Liver (tissue), 3 donors: ENCODE data around the gene VAPB.

Experiments used
- ATF3 ChIP-seq: IDR thresholded peaks from 2 replicates; pipeline ENCODE4 v1.6.1; 2016; ENCODE audit warnings: antibody characterized with exemption
- CTCF ChIP-seq: fragments of 150-350 bp; IDR thresholded peaks from 2 replicates; pipeline ENCODE4 v1.5.1; 2017; ENCODE audit warnings: improper control_type of control experiment, low read depth, low read length; ENCODE audit not compliant: missing input control
- EGR1 ChIP-seq, 2 donors: IDR thresholded peaks; 2 replicates each; pipeline ENCODE4 v1.6.1; 2016 to 2018; ENCODE audit warnings: antibody characterized with exemption in 2 of 2, low read depth in 2 of 2
- GABPA ChIP-seq, 2 donors: IDR thresholded peaks in 1 of 2; conservative IDR thresholded peaks in 1 of 2; 2 replicates each; pipeline ENCODE4 v1.6.1; 2016; ENCODE audit warnings: antibody characterized with exemption in 2 of 2, mild to moderate bottlenecking in 1 of 2, moderate library complexity in 1 of 2
- JUND ChIP-seq, 2 donors: IDR thresholded peaks; 2 replicates each; pipeline ENCODE4 v1.6.1; 2016; ENCODE audit warnings: antibody characterized with exemption in 2 of 2
- MAX ChIP-seq: IDR thresholded peaks from 2 replicates; pipeline ENCODE4 v1.6.1; 2016; ENCODE audit warnings: antibody characterized with exemption
- RAD21 ChIP-seq, 2 donors: IDR thresholded peaks; 2 replicates each; pipeline ENCODE4 v1.6.1; 2016; ENCODE audit warnings: antibody characterized with exemption in 2 of 2, mild to moderate bottlenecking in 2 of 2
- REST ChIP-seq: IDR thresholded peaks from 2 replicates; pipeline ENCODE4 v1.6.1; 2016; ENCODE audit warnings: antibody characterized with exemption, mild to moderate bottlenecking
- RXRA ChIP-seq, 2 donors: IDR thresholded peaks; 2 replicates each; pipeline ENCODE4 v1.6.1; 2017 to 2018; ENCODE audit warnings: antibody characterized with exemption in 2 of 2, mild to moderate bottlenecking in 1 of 2
- SP1 ChIP-seq: IDR thresholded peaks from 2 replicates; pipeline ENCODE4 v1.6.1; 2018; ENCODE audit warnings: antibody characterized with exemption, mild to moderate bottlenecking
- TAF1 ChIP-seq: conservative IDR thresholded peaks from 2 replicates; pipeline ENCODE4 v1.6.1; 2016; ENCODE audit warnings: antibody characterized with exemption, mild to moderate bottlenecking
- YY1 ChIP-seq: IDR thresholded peaks from 2 replicates; pipeline ENCODE4 v1.6.1; 2016; ENCODE audit warnings: antibody characterized with exemption, mild to moderate bottlenecking
- donor health status: healthy.
- donor health status: healthy.

- TF ChIP-seq CTCF = no peak
- TF ChIP-seq RAD21 (IDR thresholded peaks at IDR 0.05) = no peak
- no peak for TF ChIP-seq GABPA (IDR thresholded peaks at IDR 0.05 in 1 of 2, conservative IDR thresholded peaks at IDR 0.05 in 1 of 2)
- no peak for TF ChIP-seq TAF1
- TF ChIP-seq REST = no peak
- TF ChIP-seq MAX = no peak
- TF ChIP-seq YY1 = no peak
- no peak for TF ChIP-seq JUND (IDR thresholded peaks at IDR 0.05)
- TF ChIP-seq SP1 = no peak
- TF ChIP-seq ATF3 = no peak
- no peak for TF ChIP-seq EGR1 (IDR thresholded peaks at IDR 0.05; ENCODE audit: low read depth in 2 of 2)
- TF ChIP-seq RXRA (IDR thresholded peaks at IDR 0.05) = no peak
These were observed 19.0 kb downstream of the VAPB start for GRCh38 chr20:58407966-58408557.
